Inflammatory macrophage treated with lipopolysaccharide for 4 hours (primary cell): ENCODE measurements around the gene DHFR2.
A peak's percentile ranks its signal among the peaks of the same experiment; 100 is the strongest.
"Not testable (repeated sequence)": the region's sequence is repeated elsewhere in the genome, so short reads cannot be mapped to it uniquely, and the experiment has no call there.

ENCODE experiments used
- DNase-seq: peaks from one replicate; pipeline ENCODE4 v3.0.0-alpha.2; 2020

Gene DHFR2

GRCh38 chr3:94065122-94065521 is 2.4 kb upstream of the DHFR2 start:
- DNase-seq: peak; percentile 9

- DNase-seq: peak; percentile 78
Measured at GRCh38 chr3:94064243-94064860, 1.6 kb upstream of the DHFR2 start.

GRCh38 chr3:94063496-94064119 is 892 bp upstream of the DHFR2 start:
- peak; percentile 10 for DNase-seq

GRCh38 chr3:94061297-94061696 is 1.4 kb downstream of the DHFR2 start:
- DNase-seq: no peak

GRCh38 chr3:94050546-94050945 is 12.2 kb downstream of the DHFR2 start:
- DNase-seq: no peak

- no peak for DNase-seq
Measured at GRCh38 chr3:94049267-94049666, 13.4 kb downstream of the DHFR2 start.

- no peak for DNase-seq
Measured at GRCh38 chr3:94046533-94046932, 16.2 kb downstream of the DHFR2 start.

GRCh38 chr3:94044100-94044936 is 18.4 kb downstream of the DHFR2 start:
- DNase-seq: not testable (repeated sequence)

GRCh38 chr3:94043285-94043684 is 19.4 kb downstream of the DHFR2 start:
- DNase-seq: no peak

- peak; percentile 27 for DNase-seq
Measured at GRCh38 chr3:94036909-94037507, 25.7 kb downstream of the DHFR2 start.

- DNase-seq: no peak
Measured at GRCh38 chr3:94028093-94028837, 34.5 kb downstream of the DHFR2 start, which contains the start of gene STX19. Gene STX19 (minus strand): TSS chr3:94028597. CDS start chr3:94015269, 13,328 bp downstream.

- no peak for DNase-seq
Measured at GRCh38 chr3:94026623-94027022, 36.1 kb downstream of the DHFR2 start.

- DNase-seq: no peak
Measured at GRCh38 chr3:94024385-94024784, 38.3 kb downstream of the DHFR2 start.

- DNase-seq: no peak
Measured at GRCh38 chr3:94020293-94020692, 42.4 kb downstream of the DHFR2 start.

GRCh38 chr3:94019659-94020058 is 43.1 kb downstream of the DHFR2 start:
- DNase-seq: no peak

- DNase-seq: no peak
Measured at GRCh38 chr3:94015025-94015424, 47.7 kb downstream of the DHFR2 start.

- DNase-seq: no peak
Measured at GRCh38 chr3:94012185-94012584, 50.5 kb downstream of the DHFR2 start.

GRCh38 chr3:94011233-94011711 is 51.4 kb downstream of the DHFR2 start:
- peak; percentile 88 for DNase-seq

GRCh38 chr3:94009608-94010007 is 53.1 kb downstream of the DHFR2 start:
- no peak for DNase-seq

GRCh38 chr3:94008253-94008652 is 54.5 kb downstream of the DHFR2 start:
- DNase-seq: no peak
